HG03378 (cell line): ENCODE measurements around the gene ADARB1.

Experiments
- ATAC-seq: cut with Tn5 transposase; IDR thresholded peaks from one replicate; pipeline ENCODE4 v1.9.1; 2021; ENCODE audit warnings: mild to moderate bottlenecking, moderate library complexity; ENCODE audit not compliant: unreplicated experiment

Gene ADARB1

GRCh38 chr21:45054227-45054926 lies 20.0 kb upstream of the ADARB1 start:
- ATAC-seq = no peak

- no peak for ATAC-seq
These were observed 19.3 kb upstream of the ADARB1 start for GRCh38 chr21:45054927-45055612.

- no peak for ATAC-seq
These were observed 18.5 kb upstream of the ADARB1 start for GRCh38 chr21:45055861-45056260.

- no peak for ATAC-seq
These were observed 18.0 kb upstream of the ADARB1 start for GRCh38 chr21:45056296-45056904.

DNA sequence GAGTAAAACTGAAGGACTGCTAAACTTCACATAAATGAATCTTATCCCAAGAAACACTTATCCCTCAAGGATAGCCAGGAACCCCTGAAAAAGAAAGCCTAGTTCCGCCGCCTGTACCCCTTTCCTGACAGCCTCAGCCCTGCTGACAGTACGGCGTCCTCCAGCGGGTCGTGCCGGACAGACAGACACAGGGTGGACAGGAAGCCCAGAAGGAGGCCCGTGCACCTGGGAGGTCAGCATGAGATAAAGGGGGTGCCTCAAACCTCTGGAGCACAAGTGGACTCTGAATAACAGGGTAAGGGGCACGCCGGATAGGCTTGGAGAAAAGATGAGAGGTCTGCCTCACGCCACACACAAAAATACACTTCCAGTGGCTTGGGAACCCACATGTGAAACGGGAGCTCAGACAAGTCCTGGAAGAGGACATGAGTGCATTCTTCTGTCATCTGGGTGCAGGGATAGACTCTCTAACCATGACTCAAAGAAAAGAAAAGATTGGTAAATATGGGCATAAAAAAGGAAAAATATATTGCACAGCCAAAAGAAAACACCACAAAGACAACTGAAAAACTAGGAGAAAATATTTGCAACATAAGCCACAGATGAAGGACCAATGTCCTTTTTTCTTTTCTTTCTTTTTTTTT lies 17.3 kb upstream of the ADARB1 start:
- no peak for ATAC-seq

DNA sequence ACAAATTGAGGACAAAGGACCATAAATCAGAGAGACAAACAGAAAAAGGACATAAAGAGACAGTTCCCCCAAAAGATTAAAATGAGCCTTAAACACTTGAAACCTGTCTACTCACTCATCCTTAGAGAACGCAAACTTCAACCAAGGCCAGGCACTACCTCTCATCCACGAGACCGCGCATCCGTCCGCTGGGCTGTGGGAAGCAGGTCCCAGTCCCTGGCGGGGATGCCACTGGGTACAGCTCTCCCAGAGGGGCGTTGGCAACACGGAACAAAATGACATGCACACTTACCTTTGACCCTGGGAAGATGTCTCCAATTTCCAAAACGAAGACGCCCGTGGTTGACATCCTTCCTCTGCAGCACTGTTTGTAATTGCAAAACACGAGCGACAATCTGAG lies 16.5 kb upstream of the ADARB1 start:
- ATAC-seq = no peak

- ATAC-seq = no peak
These were observed 15.3 kb upstream of the ADARB1 start for GRCh38 chr21:45059121-45059520.

DNA sequence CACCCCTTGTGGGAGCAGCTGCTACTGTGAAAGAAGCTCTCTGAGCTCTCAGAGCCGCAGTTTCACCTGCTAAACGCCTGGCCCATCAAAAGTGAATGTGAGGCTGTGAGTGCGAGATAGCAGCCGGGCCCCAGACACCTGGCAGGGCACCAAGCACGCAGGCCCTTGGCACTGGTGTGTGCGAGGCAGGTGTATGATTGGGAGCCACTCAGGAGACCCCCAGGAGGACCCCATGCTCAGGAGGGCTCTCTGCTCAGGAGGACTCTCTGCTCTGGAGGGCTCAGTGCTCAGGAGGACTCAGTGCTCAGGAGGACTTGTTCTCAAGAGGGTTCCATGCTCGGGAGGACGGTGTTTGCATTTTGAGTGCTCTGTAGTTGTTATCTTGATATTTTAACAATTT lies 14.3 kb upstream of the ADARB1 start:
- ATAC-seq = no peak

DNA sequence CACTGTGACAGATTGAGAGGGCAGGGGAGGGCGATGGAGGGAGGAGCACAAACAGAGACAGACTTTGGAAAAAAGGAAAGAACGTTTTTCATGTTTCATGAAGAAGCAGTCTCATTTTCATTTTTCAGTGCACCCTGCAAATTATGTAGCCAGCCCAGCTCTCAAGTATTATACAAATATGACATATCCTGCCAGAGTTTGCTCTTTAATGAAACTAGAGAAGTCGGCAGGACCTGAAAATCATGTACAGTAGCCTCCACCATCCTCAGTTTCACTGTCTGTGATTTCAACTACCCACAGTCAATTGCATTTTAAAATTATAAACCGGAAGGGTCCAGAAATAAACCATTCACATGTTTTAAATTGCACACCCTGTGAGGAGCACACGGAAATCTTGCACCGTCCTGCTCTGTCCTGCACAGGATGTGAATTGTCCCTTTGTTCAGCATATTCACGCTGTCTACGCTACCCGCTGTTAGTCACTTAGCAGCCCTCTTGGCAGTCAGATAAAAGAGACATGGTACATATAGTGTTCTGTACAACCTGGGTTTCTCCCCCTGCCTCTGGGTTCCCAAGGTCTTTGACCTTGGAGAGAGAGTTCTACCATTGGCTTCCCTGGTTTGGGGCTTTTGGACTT lies 13.6 kb upstream of the ADARB1 start:
- ATAC-seq = no peak

- no peak for ATAC-seq
These were observed 10.3 kb upstream of the ADARB1 start for GRCh38 chr21:45064091-45064490.

DNA sequence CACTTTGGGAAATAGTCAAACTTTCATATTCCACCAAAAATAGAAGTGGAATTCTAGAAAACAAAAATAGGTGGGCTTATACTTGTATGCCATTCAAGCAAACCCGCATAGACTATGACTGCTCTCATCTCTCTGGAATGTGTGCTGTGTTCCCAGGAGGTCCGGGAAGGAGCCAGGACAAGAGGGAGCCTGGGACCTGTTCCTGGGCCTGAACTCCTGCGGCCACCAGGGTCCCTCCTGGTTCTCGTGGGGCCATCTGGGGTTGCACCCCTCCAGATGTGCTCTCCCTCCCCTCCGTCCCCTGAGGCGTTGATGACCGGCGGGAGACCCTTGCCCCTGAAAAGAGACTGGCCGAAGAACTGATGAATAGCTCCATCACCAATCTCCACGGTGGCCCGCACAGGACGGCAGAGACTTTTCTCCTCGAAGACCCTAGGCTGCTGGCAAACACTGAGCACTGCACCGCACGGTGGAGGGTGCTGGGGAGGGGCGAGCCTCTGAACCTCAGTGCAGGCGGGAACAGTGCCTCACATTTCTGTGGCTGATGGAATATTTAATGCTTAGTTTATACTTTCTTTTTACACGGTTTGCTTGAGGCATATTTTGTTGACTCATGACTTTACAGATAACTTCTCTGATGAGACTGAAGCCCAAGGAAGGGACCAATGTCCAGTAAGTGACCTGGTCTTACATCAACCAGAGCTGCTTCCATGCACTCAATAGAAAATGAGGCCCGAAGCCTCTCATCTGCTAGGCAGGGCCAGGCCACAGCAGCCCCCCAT lies 9.6 kb upstream of the ADARB1 start:
- ATAC-seq = no peak

- no peak for ATAC-seq
These were observed 6.7 kb upstream of the ADARB1 start for GRCh38 chr21:45067462-45068285.

GRCh38 chr21:45069085-45069484 lies 5.3 kb upstream of the ADARB1 start:
- no peak for ATAC-seq

DNA sequence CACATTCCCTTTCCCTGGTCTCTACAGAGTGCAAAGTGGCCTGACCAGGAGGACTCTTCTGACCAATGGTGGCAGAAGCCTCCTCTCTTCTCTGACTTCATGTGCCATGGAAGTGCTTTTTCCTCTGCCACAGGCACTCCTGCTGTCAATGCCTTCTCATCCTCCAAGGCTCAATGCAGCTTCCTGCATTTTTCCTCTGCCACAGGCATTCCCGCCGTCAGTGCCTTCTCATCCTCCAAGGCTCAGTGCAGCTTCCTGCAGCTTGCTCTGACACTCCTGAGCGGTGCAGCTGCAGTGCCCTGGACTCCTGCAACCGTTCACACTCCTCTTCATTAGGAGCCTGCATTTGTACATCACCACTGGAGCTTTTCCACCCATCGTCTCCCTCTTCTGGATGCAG lies 4.7 kb upstream of the ADARB1 start:
- no peak for ATAC-seq

- no peak for ATAC-seq
These were observed 3.1 kb upstream of the ADARB1 start for GRCh38 chr21:45071078-45071873.

- no peak for ATAC-seq
These were observed 2.3 kb upstream of the ADARB1 start for GRCh38 chr21:45071874-45072737.

DNA sequence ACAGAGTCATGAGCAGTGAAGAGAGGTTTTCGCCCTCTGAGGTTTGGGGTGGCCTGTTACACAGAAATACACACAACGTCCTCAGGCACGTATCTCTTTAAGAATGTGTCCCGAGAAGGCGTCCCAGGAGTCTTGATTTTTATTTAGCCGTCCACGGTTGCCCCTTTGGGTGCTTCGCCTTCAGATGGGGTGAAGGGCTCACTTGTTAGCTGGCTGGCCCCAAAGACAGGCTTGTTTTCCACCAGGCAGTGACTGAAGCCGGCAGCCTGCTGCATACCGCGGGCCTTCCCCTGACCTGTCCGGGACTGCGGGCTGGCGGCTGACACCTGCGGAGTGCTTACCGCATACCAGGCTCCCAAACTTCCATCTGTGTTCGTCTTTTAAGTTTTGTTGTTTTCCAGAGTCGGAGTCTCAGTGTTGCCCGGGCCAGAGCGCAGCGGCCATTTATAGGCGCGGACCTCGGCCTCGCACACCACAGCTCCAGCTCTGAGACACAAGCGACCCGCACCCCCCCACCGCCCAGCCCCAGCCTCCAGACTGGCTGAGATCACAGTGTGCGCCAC lies 1.6 kb upstream of the ADARB1 start:
- no peak for ATAC-seq
